HEK293 (cell line): ENCODE data around the gene SPC25.

ENCODE experiments used
- CTCF ChIP-seq: fragments of 450-650 bp; formaldehyde crosslinking; IDR thresholded peaks from 2 replicates; pipeline ENCODE4 v1.5.1; 2016; ENCODE audit warnings: missing biosample characterization, missing genetic modification characterization
- ZFP3 ChIP-seq: fragments of 450-650 bp; formaldehyde crosslinking; IDR thresholded peaks from 2 replicates; pipeline ENCODE4 v1.5.1; 2016; ENCODE audit warnings: low read depth, missing biosample characterization, missing genetic modification characterization
- ZNF175 ChIP-seq: fragments of 450-650 bp; formaldehyde crosslinking; IDR thresholded peaks from 2 replicates; pipeline ENCODE4 v1.5.1; 2016; ENCODE audit warnings: missing biosample characterization, missing genetic modification characterization

GRCh38 chr2:168912901-168913369, 22.7 kb upstream of the SPC25 start:
- TF ChIP-seq ZFP3 (no peak), CTCF (tag by site-specific recombination) (no peak), ZNF175 (tag by site-specific recombination) (no peak)
